ENCODE data around the gene CHFR.
"Not testable (repeated sequence)": the region's sequence is repeated elsewhere in the genome, so short reads cannot be mapped to it uniquely, and the experiment has no call there.

The CHFR gene

DNA sequence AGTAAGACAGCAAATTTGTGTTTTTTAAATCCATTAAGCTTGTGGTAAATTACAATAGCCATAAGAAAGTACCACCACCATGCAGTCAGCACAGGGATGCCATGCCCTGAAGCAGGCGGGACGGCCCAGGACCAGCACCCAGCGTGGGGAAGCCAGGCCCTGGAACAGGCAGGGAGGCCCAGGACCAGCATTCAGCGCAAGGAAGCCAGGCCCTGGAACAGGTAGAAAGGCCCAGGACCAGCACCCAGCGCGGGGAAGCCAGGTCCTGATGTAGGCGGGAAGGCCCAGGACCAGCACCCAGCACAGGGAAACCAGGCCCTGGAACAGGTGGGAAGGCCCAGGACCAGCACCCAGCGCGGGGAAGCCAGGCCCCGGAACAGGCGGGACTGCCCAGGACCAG, 13.2 kb downstream of the CHFR start:
- no peak for DNase-seq (ENCODE audit: low spot score)

DNA sequence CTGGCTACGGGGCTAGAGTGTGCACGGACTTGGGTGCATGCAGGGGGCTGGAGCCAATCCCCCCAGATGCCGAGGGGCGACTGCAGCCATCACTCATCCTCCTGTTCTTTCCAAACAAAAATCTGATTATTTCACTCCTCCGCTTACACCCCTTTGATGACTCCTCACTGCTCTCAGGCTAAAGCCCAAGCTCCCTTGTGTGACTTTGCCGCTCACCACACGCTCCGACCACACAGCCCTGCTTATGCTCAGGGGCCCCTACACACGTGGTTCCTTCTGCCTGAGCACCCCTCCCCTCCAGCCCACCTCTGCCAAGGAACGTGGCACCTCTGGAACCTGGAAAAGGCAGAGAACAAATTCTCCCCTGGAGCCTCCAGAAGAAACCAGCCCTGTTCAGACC, 13.7 kb downstream of the CHFR start:
- no peak for DNase-seq (ENCODE audit: low spot score)

DNA sequence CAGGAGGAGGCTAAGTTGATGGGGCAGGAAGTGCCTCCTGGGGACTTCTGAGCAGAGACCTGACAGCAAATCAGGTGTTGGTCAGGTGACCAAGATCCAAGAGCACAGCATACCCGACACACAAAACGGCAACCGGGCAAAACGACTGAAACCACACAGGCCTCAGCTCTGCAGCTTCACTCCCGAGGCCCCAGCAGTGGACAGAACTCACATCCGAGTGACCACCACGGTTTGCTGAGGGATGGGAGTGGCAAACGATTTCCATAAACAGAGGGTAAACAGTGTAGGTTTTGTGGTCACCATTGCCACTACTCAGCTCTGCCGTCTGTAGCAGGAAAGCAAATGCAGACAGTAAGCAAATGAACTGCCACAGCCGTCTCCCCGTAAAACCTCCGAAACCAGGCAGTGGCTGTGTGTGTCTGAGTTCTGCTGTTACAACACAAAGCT, 14.4 kb downstream of the CHFR start:
- no peak for DNase-seq (ENCODE audit: low spot score)

DNA sequence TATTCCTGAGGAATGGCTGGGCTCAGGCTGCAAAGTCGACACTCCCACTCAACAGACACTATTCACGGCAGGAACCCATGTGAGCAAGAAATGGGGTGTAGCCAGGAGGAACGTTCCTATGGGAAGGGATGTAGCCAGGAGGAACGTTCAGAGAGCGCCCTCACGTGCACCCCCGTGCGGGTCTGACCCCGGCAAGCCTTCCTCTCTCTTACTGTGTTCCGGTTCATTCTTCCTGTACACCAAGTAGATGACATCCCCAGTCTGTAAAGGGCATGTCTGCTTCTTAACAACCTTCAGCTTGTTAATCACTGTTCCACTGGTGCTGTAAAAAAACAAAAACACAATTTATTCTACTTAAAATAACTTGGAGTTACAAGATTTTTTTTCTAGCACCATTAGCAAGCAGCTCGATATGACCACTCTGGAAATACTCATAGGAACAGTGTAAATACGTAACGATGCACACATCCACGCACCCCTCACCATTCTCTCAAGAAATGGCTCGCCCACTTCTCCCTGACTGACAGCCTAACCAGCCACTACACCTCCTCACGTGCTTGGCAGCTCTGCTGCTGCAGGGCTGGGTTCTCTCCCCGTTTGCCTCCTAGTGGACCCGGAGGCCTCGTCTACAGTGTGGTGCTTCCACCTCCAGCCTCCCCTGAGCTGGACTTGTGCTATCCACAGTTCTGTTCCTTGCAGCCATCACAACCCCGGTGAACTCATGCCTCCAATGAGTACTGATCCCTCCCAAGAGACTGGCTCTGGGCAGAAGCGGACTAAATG, 15.1 kb downstream of the CHFR start:
- DNase-seq (ENCODE audit: low spot score), result no peak

DNA sequence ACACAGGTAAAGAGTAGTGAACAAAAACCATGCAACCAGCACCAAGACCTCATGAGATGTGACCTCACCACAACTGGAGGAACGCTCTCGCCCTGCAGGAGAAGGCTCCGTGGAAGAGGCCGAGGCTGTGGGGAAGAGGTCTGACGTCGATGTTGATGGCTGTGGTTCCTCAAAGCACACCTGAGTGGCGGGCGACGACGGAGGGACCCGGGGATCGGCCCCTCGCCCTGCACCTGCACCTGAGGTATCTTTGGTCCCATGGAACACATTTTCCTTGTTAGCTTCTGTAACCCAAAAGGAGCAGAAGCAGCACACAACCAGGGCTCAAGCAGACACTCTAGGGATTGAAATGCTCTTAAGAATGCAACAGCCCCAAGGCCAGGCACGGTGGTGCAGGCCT, 17.9 kb downstream of the CHFR start:
- DNase-seq (ENCODE audit: low spot score), result no peak

DNA sequence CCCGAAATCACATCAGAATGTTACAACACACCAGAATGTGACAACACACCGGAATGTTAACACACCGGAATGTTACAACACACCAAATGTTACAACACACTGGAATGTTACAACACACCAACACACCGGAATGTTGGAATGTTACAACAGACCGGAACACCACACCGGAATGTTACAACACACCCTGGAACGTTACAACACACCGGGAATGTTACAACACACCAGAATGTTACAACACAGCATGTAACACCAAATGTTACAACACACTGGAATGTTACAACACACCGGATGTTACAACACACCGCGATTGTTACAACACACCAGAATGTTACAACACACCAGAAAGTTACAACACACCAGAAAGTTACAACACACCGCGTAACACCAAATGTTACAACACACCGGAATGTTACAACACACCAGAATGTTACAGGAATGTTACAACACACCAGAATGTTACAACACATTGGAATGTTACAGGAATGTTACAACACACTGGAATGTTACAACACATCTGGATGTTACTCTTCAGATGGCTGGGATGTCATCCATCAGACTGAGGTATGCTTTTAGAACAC, 21.1 kb downstream of the CHFR start:
- DNase-seq (ENCODE audit: low spot score), result no peak

DNA sequence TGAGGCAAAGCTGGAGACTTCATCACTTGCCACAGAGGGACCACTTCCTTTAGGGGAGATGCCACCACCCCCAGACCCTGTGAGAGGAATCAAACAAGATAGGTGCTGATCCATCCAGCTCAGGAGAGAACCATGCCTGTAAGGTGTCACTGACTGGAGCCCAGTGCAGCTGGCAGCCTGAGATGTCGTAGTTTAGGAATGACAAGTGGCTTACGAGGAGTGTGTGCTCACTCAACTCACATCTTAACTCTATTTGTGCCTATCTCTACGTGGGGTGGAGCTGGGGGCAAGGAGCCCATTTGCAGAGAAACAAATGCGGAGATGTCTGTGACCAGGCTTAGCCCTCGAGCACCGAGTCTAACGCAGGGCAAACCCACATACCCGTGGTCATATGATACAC, 25.8 kb downstream of the CHFR start:
- DNase-seq (ENCODE audit: low spot score), result no peak

DNA sequence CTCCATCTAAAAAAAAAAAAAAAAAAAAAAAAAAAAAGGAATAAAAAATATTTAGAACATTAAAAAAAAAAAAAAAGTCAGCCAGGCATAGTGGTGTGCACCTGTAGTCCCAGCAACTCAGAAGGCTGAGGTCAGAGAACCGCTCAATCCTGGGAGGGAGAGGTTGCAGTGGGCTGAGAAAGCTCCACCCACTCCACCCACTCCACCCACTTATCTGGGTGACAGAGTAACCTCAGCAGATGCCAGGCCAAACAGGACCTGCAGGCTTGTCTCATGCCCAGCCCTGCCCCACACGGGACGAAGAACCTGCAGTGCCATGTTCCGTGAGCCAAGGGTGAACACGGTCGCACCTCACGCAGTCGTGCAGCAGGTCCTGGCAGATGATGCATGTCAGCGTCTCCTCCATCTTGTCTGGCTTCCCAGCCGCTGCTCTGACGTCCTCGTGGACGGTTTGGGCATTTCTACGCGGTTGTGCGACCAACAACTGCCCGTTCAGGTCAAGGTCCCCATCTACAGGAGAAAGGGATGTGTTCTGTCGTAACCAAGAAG, 28.6 kb downstream of the CHFR start:
- no peak for DNase-seq (ENCODE audit: low spot score)

DNA sequence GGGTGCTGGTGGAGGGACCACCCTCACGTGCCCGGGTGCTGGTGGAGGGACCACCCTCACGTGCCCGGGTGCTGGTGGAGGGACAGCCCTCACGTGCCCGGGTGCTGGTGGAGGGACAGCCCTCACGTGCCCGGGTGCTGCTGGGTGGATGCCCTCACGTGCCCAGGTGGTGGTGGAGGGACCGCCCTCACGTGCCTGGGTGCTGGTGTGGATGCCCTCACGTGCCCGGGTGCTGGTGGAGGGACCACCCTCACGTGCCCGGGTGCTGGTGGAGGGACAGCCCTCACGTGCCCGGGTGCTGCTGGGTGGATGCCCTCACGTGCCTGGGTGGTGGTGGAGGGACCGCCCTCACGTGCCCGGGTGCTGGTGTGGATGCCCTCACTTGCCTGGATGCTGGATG, 30.4 kb downstream of the CHFR start:
- not testable (repeated sequence) for DNase-seq (ENCODE audit: low spot score)

DNA sequence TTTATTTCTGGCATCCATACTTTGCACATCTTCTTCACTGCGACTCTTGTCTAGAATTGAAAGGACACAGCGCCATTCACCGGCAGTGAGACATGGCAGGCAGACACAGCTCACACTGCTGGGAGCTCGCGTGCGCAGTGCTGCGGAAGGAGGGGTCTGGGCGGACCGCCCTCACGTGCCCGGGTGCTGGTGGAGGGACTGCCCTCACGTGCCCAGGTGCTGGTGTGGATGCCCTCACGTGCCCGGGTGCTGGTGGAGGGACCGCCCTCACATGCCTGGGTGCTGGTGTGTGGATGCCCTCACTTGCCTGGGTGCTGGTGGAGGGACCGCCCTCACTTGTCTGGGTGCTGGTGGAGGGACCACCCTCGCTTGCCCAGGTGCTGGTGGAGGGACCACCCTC, 30.8 kb downstream of the CHFR start:
- DNase-seq (ENCODE audit: low spot score), result no peak

DNA sequence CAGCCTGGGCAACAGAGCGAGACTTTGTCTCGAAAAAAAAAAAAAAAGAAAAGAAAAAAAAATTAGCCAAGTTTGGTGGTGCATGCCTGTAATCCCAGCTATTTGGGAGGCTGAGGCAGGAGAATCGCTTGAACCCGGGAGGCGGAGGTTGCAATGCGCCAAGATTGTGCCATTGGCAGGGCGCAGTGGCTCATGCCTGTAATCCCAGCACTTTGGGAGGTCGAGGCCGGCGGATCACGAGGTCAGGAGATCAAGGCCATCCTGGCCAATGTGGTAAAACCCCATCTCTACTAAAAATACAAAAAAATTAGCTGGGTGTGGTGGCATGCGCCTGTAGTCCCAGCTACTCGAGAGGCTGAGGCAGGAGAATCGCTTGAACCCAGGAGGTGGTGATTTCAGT, 32.2 kb downstream of the CHFR start:
- DNase-seq (ENCODE audit: low spot score), result not testable (repeated sequence)

DNA sequence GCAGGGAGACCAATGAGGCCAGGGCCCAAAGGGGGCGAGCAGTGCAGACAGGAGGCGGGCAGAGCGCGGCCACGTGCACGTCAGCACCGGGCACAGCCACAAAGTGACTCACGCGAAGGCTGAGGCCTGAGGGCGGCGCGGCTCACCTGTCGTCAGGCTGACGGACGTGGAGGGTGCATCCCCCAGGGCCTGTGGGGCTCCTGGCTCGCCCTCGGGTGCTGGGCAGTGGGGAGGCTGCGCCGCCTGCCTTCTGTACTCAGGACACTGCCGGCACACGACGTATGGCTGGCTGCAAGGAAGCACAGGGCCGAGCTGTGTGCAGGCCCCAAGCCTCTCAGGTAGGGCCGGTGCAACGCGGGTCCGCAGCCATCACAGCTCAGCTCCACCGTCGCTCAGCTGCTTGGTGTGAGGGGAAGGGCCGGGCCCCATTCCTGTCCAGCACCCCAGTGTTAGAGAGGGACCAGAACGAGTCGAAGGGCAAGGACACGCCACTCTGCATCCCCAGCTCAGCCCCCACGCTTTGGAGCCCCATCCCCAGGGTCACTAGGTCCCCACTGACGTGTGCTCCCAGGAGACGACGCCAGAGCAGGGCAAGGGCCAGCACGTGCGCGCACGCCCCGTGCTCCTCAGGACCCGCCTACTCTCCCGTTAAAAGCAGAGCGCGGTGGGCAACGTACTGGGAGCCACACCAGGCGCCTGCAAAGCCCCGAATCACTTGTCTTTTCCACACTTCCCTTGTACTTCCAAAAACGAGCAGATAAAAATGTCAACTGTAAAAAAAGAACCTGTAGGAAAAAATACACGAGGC, 33.9 kb downstream of the CHFR start:
- no peak for DNase-seq (ENCODE audit: low spot score)

DNA sequence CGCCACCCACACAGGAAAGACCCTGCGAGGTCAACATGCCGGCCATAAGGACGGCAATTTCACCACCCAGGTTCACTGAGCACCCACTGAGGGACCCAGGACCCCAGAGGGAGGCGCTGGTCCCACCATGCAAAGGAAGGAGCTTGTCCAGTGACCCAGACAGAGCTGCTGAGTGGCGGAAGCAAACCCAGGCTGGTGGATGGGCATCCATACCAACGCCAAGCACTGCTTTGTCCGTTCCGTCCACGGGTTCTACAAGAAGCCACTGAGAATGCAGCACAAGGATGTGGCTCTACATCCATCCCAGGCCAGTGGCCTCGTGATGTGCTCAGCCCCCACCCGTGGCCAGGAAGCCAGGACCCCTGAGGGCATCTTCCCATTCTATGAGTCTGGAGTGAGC, 34.9 kb downstream of the CHFR start:
- DNase-seq (ENCODE audit: low spot score), result no peak

DNA sequence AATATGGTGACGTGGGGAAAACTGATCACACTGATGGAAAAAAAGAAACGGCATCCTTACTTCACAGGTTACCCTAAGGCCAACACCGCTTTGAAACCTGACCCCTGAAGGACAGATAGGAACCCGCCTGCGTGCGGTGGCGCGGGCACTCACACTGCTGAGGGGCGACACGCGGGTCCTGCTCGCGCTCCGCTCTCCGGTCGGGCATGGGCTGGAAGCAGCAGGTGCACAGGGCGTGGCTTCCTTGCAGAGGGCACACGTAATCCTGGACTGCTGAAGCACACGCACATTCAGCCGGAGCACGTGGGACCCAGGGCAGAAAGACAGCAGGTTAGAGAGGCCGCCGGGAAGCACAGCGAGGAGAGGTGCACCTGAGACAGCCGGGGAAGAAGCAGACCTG, 35.9 kb downstream of the CHFR start:
- no peak for DNase-seq (ENCODE audit: low spot score)

DNA sequence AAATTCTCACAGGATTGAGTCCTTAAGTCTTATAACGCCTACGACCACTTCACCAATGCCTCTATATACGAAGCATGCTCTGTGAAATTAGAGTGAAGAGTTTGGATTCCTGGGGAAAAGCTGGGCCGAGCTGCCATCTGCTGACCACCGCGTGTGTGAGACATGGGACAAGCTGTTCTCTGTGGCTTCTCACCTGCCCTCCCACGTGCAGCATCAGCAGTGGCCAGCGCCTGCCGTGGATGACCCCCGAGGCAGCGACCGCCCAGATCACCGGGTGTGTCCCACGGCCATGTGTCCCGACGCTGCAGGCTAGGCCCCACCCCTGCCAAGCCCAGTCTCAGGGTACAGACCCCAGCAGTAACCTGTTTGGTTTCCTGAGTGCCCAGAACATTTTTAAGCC, 37.1 kb downstream of the CHFR start:
- DNase-seq (ENCODE audit: low spot score), result no peak

DNA sequence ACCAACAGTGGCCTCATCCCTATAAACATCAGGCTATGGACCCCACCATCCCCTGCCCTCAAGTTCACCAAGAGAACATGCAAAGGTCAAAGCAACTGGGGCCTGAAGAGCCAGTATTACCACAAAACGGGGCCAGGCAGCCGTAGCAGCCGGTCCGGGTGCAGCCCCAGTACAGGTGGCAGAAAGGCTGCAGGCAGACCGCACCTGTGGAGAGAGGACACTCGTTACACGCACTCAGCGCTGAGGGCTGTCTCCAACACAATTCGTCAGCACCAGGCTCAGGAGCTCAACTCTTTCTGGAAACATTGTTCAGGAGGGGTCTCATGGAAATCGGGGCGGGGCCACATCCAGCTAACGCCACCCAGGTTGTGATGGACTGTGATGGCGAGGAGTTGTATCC, 38.9 kb downstream of the CHFR start:
- no peak for DNase-seq (ENCODE audit: low spot score)

DNA sequence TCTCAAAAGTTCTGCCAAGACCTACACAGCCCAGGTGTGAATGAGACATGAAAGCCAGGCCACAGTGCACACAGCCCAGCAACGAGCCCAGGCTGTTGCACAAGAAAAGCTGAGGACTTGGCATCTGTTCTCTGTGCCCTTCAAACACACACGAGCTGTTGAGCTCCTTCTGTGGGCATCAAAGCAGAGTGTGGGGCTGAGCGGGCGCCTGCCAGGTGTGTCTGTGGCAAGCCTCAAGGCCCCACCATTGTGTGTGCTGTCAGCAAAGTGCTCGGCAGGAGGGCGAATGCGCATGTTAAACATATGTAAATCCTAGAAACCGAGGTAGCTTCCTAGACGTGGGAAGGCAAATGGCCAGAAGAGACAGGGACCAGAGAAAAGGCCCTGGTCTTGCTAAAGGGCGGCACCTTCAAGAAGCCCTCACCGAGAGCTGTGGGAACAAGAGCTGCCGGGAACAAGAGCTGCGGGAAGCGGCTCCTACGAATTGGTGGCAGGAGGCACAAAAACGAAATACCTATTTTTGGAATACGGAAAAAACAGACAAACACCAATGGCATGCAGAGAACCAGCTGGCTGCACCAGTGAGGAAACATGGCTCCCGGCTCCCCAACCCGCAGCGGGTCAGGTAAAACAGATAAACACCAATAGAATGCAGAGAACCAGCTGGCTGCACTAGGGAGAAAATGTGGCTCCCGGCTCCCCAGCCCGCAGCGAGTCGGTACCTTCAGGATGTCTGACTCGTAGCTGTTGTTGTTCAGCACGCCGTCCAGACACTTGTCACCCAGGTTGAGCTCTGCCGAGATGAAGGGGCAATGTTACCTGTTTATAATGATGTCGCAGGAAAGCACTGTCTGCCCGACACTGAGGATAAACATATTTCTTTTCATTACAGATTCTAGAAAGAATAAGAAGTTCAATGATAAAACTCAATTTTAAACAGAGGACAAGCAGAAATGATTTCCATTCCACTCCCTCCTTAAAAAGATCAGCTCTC, 39.7 kb downstream of the CHFR start:
- DNase-seq (ENCODE audit: low spot score), result no peak

DNA sequence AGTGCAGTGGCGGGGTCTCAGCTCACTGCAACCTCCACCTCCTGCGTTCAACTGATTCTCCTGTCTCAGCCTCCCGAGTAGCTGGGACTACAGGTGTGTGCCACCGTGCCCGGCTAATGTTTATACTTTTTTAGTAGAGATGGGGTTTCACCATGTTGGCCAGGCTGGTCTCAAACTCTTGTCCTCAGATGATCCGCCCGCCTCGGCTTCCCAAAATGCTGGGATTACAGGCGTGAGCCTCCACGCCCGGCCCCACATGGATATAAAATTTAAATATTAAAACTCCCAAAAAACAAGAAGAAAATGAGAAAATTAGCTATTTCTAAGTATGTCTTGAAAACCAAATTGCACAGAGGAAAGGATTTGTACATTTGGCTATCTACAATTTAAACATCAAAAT, 42.7 kb downstream of the CHFR start:
- not testable (repeated sequence) for DNase-seq (ENCODE audit: low spot score)

DNA sequence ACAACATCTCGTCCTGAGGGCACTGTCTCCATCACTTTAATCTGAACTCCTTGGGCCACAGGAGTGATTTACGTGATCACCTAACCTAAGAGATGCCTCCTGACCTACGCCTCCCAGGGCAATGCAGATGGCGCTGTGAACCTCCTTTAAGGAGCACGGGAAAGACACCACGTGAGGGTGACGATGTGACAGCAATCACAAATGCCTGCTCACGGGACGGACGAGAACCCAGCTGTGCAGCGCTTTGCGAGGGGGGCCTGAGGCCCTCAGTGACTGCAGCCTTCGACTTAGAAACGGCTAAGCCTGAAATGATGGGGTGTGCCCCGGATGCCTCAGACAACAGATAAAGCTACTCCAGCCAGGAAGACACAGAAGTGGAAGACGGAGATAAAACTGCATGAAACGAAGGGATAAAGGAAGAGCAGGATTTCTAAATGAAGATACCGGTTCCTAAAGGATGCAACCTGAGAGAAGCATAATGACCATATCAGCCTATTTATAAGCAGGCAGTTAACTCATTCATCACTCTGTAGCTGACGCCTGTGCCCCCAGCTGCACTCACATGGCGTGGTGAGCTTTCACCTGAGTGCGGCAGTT, 44.9 kb downstream of the CHFR start:
- no peak for DNase-seq (ENCODE audit: low spot score)

DNA sequence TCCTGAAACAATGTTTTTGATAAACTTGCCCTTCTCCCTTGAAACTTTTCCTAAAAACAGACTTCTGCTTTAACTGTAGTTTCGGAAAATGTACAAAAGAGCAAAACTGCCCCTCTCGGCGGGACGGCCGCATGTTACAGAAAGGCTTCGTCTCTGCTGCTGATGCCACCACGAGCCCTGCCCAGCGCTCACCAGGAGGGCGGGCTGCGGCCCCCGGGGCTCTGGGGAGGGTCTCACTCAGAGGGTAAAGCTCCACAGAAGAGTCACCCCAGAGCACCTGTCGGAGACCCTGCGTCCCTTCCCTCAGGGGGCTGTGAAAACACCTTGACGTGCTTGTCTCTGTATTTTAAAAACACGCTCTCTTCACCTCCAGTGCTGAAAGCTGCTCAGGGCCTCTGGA, 46.3 kb downstream of the CHFR start:
- no peak for DNase-seq (ENCODE audit: low spot score)

DNA sequence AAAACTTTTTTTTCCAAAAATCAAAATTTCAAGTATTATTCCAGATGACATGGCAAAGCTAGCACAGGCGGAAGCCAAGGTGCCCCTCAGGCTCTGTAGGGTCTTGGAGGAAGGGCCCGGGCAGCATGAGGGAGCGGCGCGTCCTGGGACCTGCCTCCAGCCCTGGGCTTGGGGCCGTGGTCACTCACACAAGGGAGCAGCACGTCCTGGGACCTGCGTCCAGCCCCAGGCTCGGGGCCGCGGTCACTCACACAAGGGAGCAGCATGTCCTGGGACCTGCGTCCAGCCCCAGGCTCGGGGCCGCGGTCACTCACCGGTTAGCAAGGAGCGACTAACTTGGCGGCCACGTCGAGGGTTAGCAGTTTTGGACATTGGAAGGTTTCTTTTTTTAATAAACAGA, 46.9 kb downstream of the CHFR start:
- DNase-seq (ENCODE audit: low spot score), result no peak

Measured in globus pallidus (tissue), 1 donor.